Chondrocyte (in vitro differentiated cells): ENCODE results near the gene DNAJC9. TPM values are rescaled to one million over a fixed set of nuclear protein-coding genes. Genes with fewer than 3 reads are reported as not detected.
"Not testable (repeated sequence)": the region's sequence is repeated elsewhere in the genome, so short reads cannot be mapped to it uniquely, and the experiment has no call there.

Experiments used
- DNase-seq: peaks from one replicate; pipeline ENCODE4 v3.0.0; 2021; ENCODE audit warnings: mixed read lengths, low spot score
- H3K27ac Mint-ChIP-seq: one replicate; pipeline ENCODE4 v1.8.0; 2021; ENCODE audit warnings: mild to moderate bottlenecking, moderate library complexity, mixed read lengths; ENCODE audit not compliant: unreplicated experiment
- H3K27me3 Mint-ChIP-seq: 2 replicates; pipeline ENCODE4 v1.8.0; 2021; ENCODE audit warnings: low read depth, mixed read lengths
- H3K36me3 Mint-ChIP-seq: 2 replicates; pipeline ENCODE4 v1.8.0; 2021; ENCODE audit warnings: low read depth, mixed read lengths
- H3K4me1 Mint-ChIP-seq: 2 replicates; pipeline ENCODE4 v1.8.0; 2021; ENCODE audit warnings: low read depth, mild to moderate bottlenecking, mixed read lengths
- H3K4me3 Mint-ChIP-seq: one replicate; pipeline ENCODE4 v1.8.0; 2021; ENCODE audit warnings: mild to moderate bottlenecking, moderate library complexity, mixed read lengths; ENCODE audit not compliant: unreplicated experiment
- H3K9me3 Mint-ChIP-seq: 2 replicates; pipeline ENCODE4 v1.8.0; 2021; ENCODE audit warnings: low read depth, mixed read lengths
- CTCF ChIP-seq: fragments of 200-600 bp; sonication (generic); IDR thresholded peaks from 2 replicates; pipeline ENCODE4 v1.5.0; 2021; ENCODE audit warnings: antibody characterized with exemption, mild to moderate bottlenecking, moderate library complexity
- total RNA-seq: library from RNA; stranded (reverse); gene quantifications from 3 replicates; pipeline ENCODE4 v1.2.1, GENCODE V29; 2021

The DNAJC9 gene
- total RNA-seq, 1 donor from 2014 or later, result 17.6 TPM

GRCh38 chr10:73264423-73264822 is 17.4 kb upstream of the DNAJC9 start:
- Mint-ChIP-seq H3K27me3 (peaks cover 7% of the 10 kb centered on the region), H3K4me3 (no peak overlapping the region), H3K36me3 (no peaks in the 10 kb centered on the region), H3K4me1 (peaks cover 17% of the 10 kb centered on the region), H3K27ac (no peak overlapping the region), H3K9me3 (peaks cover under 1% of the 10 kb centered on the region)
- DNase-seq, result no peak
- no peak for TF ChIP-seq CTCF

- Mint-ChIP-seq H3K27ac (peak overlapping the region; percentile 45), H3K4me1 (peaks cover 17% of the 10 kb centered on the region), H3K4me3 (no peak overlapping the region), H3K36me3 (no peaks in the 10 kb centered on the region), H3K9me3 (peaks cover 6% of the 10 kb centered on the region), H3K27me3 (peaks cover 7% of the 10 kb centered on the region)
- no peak for DNase-seq
- TF ChIP-seq CTCF, result peak; percentile 88
Measured at GRCh38 chr10:73263693-73264347, 16.8 kb upstream of the DNAJC9 start.

- Mint-ChIP-seq H3K27ac (no peak overlapping the region), H3K27me3 (peaks cover 7% of the 10 kb centered on the region)
Measured at GRCh38 chr10:73262880-73263555, 16.0 kb upstream of the DNAJC9 start.

GRCh38 chr10:73262105-73262730 is 15.2 kb upstream of the DNAJC9 start:
- peak overlapping the region; percentile 31 for H3K4me3 Mint-ChIP-seq
- no peak for TF ChIP-seq CTCF
- H3K36me3 Mint-ChIP-seq, result peaks cover 1% of the 10 kb centered on the region
- H3K4me1 Mint-ChIP-seq, result peaks cover 17% of the 10 kb centered on the region
- H3K27me3 Mint-ChIP-seq, result peaks cover 1% of the 10 kb centered on the region
- peak overlapping the region; percentile 96 for H3K27ac Mint-ChIP-seq
- no peak for DNase-seq
- peaks cover 11% of the 10 kb centered on the region for H3K9me3 Mint-ChIP-seq

More at GRCh38 chr10:73262880-73263555, 16.0 kb upstream of the DNAJC9 start:
- Mint-ChIP-seq H3K4me3 (no peak overlapping the region), H3K9me3 (peaks cover 11% of the 10 kb centered on the region), H3K36me3 (peaks cover 1% of the 10 kb centered on the region), H3K4me1 (peaks cover 17% of the 10 kb centered on the region)
- TF ChIP-seq CTCF, result no peak
- DNase-seq, result no peak

GRCh38 chr10:73261362-73261995 is 14.4 kb upstream of the DNAJC9 start:
- peaks cover 17% of the 10 kb centered on the region for H3K4me1 Mint-ChIP-seq
- peaks cover 11% of the 10 kb centered on the region for H3K9me3 Mint-ChIP-seq
- no peak for TF ChIP-seq CTCF
- peaks cover 1% of the 10 kb centered on the region for H3K36me3 Mint-ChIP-seq
- H3K4me3 Mint-ChIP-seq, result no peak overlapping the region
- DNase-seq, result no peak
- no peaks in the 10 kb centered on the region for H3K27me3 Mint-ChIP-seq
- H3K27ac Mint-ChIP-seq, result peak overlapping the region; percentile 38

GRCh38 chr10:73258612-73259011 is 11.6 kb upstream of the DNAJC9 start:
- H3K27me3 Mint-ChIP-seq, H3K27ac Mint-ChIP-seq, DNase-seq, H3K4me3 Mint-ChIP-seq, H3K36me3 Mint-ChIP-seq: not testable (repeated sequence)
- Mint-ChIP-seq H3K9me3 (peaks cover 11% of the 10 kb centered on the region), H3K4me1 (peaks cover 12% of the 10 kb centered on the region)
